ENCODE data around the gene SGPP1.

SGPP1 gene

DNA sequence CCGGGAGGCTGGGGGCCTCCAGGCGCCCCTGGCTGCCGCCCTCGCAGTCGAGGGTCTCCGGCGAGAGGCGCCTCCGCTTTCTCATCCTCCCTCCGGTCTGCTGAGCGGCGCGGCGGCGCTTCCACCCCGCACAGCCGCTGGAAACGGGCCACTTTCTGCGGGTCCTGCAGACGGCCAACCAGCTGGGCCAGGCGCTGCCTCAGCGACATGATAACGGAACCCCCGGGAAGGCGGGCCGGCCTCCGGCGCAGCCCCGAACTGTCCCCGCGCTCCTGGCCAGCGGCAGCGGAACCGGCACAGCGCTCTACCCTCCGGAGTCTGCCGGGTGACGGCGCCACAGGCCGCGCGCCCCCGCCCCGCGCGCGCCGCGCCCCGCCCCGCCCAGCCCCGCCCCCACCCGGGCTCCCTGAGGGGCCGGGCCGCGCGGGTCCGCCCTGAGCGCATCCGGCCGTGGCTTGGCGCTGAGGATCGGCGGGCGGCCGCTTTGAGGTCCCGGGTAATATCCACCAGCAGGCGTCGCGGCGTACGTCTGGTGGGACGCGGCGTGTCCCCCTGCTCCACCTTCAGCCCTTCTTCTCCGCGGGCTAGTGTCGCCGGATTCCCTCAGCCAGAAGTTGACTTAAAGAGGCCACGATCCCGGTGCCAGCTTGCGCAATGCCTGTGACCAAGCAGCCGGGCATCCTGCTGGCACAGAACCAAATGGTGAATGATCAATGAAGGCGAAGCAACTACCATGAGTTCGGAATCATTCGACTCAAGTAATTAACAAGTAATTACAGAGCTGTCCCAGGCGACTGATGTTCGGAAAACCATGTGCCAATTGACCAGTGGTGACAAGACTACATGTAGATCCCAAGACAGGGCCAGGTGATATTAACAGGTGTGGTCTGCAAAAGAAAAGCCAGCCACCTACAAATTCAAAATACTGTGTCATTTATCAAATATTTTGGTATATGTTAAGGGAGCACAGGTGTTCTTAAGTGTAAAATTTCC lies at the start of gene SGPP1 (continued):
- TF ChIP-seq ZNF529 (tag by site-specific recombination; IDR thresholded peaks at IDR 0.05; ENCODE audit: insufficient replicate concordance) (no peak), HOXD13 (CRISPR knock-in tag; IDR thresholded peaks at IDR 0.05; ENCODE audit: borderline replicate concordance) (no peak), REPIN1 (tag by site-specific recombination; IDR thresholded peaks at IDR 0.05; ENCODE audit: low read depth) (no peak), ZNF266 (tag by site-specific recombination; IDR thresholded peaks at IDR 0.05; ENCODE audit: low read depth) (no peak), ZNF768 (tag by site-specific recombination; IDR thresholded peaks at IDR 0.05) (no peak), ZNF747 (tag by site-specific recombination; IDR thresholded peaks at IDR 0.05) (no peak), ZNF248 (tag by site-specific recombination; IDR thresholded peaks at IDR 0.05) (no peak), ZNF785 (tag by site-specific recombination; IDR thresholded peaks at IDR 0.05) (no peak), GLIS1 (tag by site-specific recombination; IDR thresholded peaks at IDR 0.05) (peak; percentile 41; the same call in 1 of the 2 replicates), MEIS1 (CRISPR knock-in tag; IDR thresholded peaks at IDR 0.05; ENCODE audit: borderline replicate concordance) (no peak), WT1 (tag by site-specific recombination; IDR thresholded peaks at IDR 0.05) (no peak), ZEB2 (tag by site-specific recombination; IDR thresholded peaks at IDR 0.05) (no peak), ZNF155 (tag by site-specific recombination; IDR thresholded peaks at IDR 0.05) (no peak), ZNF311 (tag by site-specific recombination; IDR thresholded peaks at IDR 0.05; ENCODE audit: borderline replicate concordance) (no peak), ZNF274 (IDR thresholded peaks at IDR 0.05; ENCODE audit: low read length) (no peak), ZNF274 (tag by site-specific recombination; IDR thresholded peaks at IDR 0.05; ENCODE audit: borderline replicate concordance) (no peak), ZNF23 (tag by site-specific recombination; IDR thresholded peaks at IDR 0.05; ENCODE audit: borderline replicate concordance) (no peak)
- TF ChIP-seq, protein P1, sequence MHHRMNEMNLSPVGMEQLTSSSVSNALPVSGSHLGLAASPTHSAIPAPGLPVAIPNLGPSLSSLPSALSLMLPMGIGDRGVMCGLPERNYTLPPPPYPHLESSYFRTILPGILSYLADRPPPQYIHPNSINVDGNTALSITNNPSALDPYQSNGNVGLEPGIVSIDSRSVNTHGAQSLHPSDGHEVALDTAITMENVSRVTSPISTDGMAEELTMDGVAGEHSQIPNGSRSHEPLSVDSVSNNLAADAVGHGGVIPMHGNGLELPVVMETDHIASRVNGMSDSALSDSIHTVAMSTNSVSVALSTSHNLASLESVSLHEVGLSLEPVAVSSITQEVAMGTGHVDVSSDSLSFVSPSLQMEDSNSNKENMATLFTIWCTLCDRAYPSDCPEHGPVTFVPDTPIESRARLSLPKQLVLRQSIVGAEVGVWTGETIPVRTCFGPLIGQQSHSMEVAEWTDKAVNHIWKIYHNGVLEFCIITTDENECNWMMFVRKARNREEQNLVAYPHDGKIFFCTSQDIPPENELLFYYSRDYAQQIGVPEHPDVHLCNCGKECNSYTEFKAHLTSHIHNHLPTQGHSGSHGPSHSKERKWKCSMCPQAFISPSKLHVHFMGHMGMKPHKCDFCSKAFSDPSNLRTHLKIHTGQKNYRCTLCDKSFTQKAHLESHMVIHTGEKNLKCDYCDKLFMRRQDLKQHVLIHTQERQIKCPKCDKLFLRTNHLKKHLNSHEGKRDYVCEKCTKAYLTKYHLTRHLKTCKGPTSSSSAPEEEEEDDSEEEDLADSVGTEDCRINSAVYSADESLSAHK (tag by site-specific recombination; IDR thresholded peaks at IDR 0.05), result no peak
- TF ChIP-seq, protein P2, sequence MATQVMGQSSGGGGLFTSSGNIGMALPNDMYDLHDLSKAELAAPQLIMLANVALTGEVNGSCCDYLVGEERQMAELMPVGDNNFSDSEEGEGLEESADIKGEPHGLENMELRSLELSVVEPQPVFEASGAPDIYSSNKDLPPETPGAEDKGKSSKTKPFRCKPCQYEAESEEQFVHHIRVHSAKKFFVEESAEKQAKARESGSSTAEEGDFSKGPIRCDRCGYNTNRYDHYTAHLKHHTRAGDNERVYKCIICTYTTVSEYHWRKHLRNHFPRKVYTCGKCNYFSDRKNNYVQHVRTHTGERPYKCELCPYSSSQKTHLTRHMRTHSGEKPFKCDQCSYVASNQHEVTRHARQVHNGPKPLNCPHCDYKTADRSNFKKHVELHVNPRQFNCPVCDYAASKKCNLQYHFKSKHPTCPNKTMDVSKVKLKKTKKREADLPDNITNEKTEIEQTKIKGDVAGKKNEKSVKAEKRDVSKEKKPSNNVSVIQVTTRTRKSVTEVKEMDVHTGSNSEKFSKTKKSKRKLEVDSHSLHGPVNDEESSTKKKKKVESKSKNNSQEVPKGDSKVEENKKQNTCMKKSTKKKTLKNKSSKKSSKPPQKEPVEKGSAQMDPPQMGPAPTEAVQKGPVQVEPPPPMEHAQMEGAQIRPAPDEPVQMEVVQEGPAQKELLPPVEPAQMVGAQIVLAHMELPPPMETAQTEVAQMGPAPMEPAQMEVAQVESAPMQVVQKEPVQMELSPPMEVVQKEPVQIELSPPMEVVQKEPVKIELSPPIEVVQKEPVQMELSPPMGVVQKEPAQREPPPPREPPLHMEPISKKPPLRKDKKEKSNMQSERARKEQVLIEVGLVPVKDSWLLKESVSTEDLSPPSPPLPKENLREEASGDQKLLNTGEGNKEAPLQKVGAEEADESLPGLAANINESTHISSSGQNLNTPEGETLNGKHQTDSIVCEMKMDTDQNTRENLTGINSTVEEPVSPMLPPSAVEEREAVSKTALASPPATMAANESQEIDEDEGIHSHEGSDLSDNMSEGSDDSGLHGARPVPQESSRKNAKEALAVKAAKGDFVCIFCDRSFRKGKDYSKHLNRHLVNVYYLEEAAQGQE (tag by site-specific recombination; IDR thresholded peaks at IDR 0.05), result no peak
- TF ChIP-seq, protein P3, sequence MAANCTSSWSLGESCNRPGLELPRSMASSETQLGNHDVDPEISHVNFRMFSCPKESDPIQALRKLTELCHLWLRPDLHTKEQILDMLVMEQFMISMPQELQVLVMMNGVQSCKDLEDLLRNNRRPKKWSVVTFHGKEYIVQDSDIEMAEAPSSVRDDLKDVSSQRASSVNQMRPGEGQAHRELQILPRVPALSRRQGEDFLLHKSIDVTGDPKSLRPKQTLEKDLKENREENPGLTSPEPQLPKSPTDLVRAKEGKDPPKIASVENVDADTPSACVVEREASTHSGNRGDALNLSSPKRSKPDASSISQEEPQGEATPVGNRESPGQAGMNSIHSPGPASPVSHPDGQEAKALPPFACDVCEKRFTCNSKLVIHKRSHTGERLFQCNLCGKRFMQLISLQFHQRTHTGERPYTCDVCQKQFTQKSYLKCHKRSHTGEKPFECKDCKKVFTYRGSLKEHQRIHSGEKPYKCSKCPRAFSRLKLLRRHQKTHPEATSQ (tag by site-specific recombination; IDR thresholded peaks at IDR 0.05), result no peak
- TF ChIP-seq, protein P4, sequence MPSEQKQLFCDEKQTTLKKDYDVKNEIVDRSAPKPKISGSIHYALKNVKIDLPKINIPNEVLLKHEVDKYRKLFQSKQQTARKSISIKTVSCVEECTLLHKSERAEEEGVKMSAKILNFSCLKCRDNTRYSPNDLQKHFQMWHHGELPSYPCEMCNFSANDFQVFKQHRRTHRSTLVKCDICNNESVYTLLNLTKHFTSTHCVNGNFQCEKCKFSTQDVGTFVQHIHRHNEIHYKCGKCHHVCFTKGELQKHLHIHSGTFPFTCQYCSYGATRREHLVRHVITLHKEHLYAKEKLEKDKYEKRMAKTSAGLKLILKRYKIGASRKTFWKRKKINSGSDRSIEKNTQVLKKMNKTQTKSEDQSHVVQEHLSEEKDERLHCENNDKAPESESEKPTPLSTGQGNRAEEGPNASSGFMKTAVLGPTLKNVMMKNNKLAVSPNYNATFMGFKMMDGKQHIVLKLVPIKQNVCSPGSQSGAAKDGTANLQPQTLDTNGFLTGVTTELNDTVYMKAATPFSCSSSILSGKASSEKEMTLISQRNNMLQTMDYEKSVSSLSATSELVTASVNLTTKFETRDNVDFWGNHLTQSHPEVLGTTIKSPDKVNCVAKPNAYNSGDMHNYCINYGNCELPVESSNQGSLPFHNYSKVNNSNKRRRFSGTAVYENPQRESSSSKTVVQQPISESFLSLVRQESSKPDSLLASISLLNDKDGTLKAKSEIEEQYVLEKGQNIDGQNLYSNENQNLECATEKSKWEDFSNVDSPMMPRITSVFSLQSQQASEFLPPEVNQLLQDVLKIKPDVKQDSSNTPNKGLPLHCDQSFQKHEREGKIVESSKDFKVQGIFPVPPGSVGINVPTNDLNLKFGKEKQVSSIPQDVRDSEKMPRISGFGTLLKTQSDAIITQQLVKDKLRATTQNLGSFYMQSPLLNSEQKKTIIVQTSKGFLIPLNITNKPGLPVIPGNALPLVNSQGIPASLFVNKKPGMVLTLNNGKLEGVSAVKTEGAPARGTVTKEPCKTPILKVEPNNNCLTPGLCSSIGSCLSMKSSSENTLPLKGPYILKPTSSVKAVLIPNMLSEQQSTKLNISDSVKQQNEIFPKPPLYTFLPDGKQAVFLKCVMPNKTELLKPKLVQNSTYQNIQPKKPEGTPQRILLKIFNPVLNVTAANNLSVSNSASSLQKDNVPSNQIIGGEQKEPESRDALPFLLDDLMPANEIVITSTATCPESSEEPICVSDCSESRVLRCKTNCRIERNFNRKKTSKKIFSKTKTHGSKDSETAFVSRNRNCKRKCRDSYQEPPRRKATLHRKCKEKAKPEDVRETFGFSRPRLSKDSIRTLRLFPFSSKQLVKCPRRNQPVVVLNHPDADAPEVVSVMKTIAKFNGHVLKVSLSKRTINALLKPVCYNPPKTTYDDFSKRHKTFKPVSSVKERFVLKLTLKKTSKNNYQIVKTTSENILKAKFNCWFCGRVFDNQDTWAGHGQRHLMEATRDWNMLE (tag by site-specific recombination; conservative IDR thresholded peaks at IDR 0.05; ENCODE audit: low read depth), result no peak
- TF ChIP-seq, protein P5, sequence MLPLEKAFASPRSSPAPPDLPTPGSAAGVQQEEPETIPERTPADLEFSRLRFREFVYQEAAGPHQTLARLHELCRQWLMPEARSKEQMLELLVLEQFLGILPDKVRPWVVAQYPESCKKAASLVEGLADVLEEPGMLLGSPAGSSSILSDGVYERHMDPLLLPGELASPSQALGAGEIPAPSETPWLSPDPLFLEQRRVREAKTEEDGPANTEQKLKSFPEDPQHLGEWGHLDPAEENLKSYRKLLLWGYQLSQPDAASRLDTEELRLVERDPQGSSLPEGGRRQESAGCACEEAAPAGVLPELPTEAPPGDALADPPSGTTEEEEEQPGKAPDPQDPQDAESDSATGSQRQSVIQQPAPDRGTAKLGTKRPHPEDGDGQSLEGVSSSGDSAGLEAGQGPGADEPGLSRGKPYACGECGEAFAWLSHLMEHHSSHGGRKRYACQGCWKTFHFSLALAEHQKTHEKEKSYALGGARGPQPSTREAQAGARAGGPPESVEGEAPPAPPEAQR (tag by site-specific recombination; IDR thresholded peaks at IDR 0.05), result no peak
- TF ChIP-seq, protein P6, sequence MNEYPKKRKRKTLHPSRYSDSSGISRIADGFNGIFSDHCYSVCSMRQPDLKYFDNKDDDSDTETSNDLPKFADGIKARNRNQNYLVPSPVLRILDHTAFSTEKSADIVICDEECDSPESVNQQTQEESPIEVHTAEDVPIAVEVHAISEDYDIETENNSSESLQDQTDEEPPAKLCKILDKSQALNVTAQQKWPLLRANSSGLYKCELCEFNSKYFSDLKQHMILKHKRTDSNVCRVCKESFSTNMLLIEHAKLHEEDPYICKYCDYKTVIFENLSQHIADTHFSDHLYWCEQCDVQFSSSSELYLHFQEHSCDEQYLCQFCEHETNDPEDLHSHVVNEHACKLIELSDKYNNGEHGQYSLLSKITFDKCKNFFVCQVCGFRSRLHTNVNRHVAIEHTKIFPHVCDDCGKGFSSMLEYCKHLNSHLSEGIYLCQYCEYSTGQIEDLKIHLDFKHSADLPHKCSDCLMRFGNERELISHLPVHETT (tag by site-specific recombination; IDR thresholded peaks at IDR 0.05), result no peak

Measured in HEK293 (cell line).